PFSK-1 (cell line): ENCODE measurements around the gene CCR1.

Experiments used
- POLR2AphosphoS5 ChIP-seq: IDR thresholded peaks from 2 replicates; pipeline ENCODE4 v1.6.1; 2012; ENCODE audit warnings: low read depth, mild to moderate bottlenecking, control low read depth, low read length, moderate library complexity
- TAF1 ChIP-seq: IDR thresholded peaks from 2 replicates; pipeline ENCODE4 v1.6.1; 2012; ENCODE audit warnings: low read length, control low read depth, borderline replicate concordance; ENCODE audit not compliant: insufficient read depth

DNA sequence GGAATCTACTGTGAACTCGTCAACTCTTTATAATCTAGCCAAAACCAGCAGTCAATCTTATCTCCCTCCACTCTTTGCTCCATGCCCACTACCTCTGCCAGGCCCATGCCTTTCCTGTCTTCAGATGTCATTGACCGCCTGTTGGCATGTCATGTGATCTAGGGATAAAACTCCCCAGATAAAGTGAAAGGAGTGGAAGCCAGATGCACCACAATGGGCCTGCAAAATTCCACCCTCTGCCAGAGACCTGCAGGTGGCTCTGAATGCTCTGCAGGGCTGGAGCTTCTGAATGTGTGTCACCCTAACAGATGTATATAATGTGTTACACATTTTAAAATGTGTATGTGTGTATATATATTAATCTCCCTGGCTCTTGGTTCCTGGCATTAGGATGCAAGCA lies 31.8 kb upstream of the CCR1 start:
- TF ChIP-seq TAF1 (no peak), POLR2AphosphoS5 (no peak)
